Femur (tissue), 1 donor: Measurements from ENCODE around the gene ARHGAP42.
A peak's percentile ranks its signal among the peaks of the same experiment; 100 is the strongest.

Experiments used
- DNase-seq: peaks from one replicate; pipeline ENCODE4 v3.0.0-alpha.2; 2017

Gene ARHGAP42

DNA sequence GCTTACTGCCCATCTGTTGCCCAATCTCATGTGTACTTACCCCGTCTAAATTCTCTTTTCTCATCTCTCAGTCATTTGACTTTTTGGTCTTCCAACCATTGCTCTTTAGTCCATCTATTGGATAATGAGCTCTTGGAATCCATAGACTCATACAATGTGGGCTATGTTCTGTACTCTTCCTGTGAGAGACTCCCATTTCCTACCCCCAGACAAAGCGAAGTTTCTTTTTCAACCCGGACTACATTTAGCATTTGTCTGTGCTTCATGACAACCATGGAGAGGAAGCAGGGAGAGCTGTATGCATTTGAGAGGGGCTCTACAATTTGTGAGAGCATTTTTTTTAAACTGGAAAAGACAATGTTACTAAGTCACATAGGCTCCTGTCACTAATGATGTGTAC lies 4.0 kb upstream of the ARHGAP42 start:
- DNase-seq, result no peak

- no peak for DNase-seq
Observed at GRCh38 chr11:100684101-100685065, 2.7 kb upstream of the ARHGAP42 start.

GRCh38 chr11:100686476-100687053 lies 523 bp upstream of the ARHGAP42 start:
- no peak for DNase-seq

GRCh38 chr11:100687630-100688395 lies 725 bp downstream of the ARHGAP42 start:
- peak; percentile 80 for DNase-seq

GRCh38 chr11:100689141-100689540 lies 2.1 kb downstream of the ARHGAP42 start:
- no peak for DNase-seq

- DNase-seq, result no peak
Observed at GRCh38 chr11:100691896-100692653, 5.0 kb downstream of the ARHGAP42 start.

DNA sequence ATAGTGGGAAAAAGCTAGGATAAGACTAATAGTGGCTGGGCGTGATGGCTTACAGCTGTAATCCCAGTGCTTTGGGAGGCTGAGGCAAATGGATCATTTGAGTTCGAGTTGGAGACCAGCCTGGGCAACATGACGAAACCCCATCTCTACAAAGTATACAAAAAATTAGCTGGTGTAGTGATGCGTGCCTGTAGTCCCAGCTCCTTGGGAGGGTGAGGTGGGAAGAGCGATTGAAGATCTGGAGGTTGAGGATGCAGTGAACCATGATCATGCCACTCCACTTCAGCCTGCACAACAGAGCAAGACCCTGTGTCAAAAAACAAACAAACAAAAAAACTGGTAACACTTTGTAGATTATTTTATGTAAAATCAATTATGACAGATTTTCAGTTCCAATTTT lies 8.8 kb downstream of the ARHGAP42 start:
- no peak for DNase-seq

DNA sequence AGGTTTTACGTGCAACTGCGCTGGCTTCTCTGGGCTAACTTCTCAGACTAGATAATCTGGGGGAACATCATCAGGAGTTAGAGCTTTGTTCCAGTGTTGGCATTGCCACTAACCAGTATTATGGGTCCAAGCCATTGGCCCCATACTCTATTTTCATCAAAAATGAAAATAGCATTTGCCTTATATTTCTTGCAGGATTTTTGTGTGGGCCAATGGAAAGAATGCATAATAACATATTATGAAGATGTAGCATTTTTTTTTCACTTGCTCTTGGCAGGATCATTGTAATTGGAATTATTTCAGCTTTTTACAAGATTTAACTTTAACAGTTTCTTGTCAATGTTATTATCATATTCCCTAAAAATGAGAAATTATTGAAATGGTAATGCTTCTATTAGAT lies 16.1 kb downstream of the ARHGAP42 start:
- DNase-seq, result no peak

DNA sequence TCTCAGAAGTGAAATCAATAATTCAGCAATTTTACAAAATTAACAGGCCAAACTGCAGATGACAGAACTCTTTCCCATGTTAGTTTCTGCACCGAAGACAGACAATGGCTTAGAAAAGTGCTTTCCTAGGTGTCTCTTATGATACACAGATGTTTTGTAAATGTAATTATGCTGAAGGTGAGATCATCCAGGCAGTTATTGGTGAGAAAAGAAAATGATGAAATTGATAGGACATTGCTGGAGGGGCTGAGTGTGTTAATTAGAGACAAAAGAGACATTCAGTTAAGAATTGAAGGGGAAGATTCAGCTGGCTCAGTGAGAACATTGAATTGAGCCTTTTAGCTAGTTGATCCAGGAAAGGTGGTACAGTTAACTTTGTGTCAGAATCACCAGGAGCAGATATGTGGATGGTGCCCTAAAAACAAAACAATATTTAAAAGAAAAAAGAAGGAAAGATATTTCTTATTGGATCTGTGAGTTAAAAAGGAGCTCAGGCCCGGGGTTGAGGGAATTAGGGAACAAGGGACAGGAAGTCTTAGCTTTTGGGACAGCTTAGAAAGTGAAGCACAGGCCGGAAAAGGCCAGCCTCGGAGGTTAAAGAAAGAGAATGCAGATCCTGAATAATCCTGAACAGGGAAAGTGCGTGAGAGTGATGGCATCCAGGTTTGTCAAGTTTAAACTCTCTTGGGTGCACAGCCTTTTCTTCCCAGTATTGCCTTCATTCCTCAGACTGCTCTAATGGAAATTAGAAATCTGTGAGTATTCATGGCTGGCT lies 16.9 kb downstream of the ARHGAP42 start:
- DNase-seq, result no peak

- no peak for DNase-seq
Observed at GRCh38 chr11:100705447-100705846, 18.4 kb downstream of the ARHGAP42 start.

GRCh38 chr11:100706179-100706578 lies 19.1 kb downstream of the ARHGAP42 start:
- no peak for DNase-seq

DNA sequence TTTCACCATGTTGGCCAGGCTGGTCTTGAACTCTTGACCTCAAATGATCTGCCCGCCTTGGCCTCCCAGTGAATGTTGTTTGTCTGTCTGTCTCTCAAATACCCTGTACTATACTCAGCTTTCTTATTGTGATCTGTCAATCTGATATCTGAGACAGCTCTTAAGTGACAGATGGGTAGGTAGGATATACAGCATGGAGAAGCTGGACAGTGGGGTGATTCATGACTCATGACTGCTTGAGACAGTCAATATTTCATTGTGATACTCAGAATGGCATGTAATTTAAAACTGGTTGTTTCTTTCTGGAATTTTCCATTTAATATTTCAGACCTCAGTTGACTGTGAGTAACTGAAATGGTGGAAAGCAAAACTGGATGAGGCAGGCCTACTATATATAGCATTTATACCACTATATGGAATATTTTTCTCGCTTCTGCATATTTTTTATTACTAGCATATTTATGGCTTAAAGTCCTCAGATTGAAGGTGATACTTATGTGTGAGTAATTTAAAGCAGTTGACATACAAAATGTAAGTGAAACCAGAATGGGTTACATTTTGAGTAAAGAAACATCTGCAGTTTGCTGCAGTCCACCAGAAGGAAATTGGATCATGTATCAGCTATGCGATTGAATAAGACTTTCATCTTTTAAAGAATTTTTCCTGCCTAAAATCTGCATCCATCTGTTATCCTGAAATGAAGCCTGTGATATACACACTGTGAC lies 22.3 kb downstream of the ARHGAP42 start:
- no peak for DNase-seq

GRCh38 chr11:100711984-100712383 lies 24.9 kb downstream of the ARHGAP42 start:
- DNase-seq, result no peak

GRCh38 chr11:100712583-100712982 lies 25.5 kb downstream of the ARHGAP42 start:
- no peak for DNase-seq

GRCh38 chr11:100715165-100715761 lies 28.2 kb downstream of the ARHGAP42 start:
- DNase-seq, result no peak

DNA sequence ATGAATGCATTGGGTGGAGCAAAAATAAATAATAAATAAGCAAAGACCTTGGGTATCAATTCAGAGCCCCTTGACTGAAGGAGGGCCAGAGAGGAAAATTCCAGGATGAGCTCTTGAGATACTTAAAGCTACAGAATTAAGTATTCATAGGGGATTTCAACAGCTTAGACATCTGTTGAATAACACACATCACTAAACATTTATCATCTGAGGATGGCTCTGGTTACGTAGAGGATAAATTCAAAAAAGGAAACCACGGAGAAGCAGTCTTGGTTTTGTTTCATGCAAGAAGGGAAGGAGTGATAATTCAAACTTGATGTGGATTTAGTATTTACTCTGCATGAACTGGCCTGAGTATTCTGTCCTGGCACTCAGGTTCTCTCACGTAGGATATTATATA lies 29.8 kb downstream of the ARHGAP42 start:
- no peak for DNase-seq

DNA sequence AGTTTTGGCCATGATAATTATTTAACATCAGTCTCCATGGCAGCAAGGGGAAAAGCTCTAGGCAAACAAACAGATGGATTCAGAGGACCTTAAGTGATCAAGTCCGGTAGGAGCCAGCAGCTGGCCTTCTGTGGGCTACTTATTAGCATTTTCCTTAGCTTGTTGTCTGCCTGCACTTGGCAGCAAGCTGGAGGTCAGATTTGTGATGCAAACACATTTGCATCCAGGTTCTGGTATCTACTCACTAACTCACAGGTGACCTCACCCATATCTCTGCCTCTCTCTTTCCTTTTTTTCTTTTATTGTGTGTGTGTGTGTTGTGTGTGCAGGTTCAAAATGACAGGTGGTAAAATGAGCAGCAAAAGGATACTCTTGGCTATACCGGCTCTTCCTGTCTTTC lies 32.3 kb downstream of the ARHGAP42 start:
- peak; percentile 67 for DNase-seq

DNA sequence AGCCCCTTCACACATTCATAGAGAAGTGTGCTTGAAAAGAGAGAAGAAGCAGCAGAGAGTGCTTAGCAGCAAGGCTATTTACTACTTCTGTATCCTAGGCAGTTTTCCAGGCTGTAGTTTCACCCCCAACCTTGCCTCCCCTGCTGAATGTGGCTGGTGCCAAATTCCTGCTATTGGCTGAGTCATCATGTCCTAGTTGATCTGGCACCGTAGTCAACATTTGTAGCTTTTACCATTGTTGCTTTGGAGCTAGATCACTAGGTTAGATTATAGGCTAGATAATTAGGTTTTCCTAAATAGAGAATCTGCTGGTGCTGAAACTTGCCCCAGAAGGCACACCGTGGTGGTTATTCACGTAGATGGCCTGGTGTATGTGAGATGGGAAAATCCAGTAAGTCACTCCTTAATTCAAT lies 32.7 kb downstream of the ARHGAP42 start:
- DNase-seq, result peak; percentile 63

DNA sequence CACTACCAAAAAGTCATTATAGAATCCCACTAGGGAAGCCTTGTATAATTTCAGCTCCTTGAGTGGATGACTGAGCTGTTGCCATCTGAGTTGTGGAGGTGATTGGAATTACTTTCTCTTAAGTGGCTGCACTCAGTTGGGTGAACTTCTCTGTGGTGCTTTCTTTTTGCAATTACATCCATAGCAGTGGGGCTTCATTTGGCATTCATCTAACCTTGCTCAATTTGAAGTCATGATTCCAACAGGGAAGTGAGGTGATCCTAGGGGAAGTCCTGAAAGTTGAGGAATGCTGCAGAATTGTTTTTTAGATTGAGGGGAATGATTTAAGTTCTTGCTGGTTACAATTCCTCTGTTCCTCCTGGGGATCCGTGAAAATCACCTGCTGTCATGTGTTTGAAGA lies 39.6 kb downstream of the ARHGAP42 start:
- no peak for DNase-seq

DNA sequence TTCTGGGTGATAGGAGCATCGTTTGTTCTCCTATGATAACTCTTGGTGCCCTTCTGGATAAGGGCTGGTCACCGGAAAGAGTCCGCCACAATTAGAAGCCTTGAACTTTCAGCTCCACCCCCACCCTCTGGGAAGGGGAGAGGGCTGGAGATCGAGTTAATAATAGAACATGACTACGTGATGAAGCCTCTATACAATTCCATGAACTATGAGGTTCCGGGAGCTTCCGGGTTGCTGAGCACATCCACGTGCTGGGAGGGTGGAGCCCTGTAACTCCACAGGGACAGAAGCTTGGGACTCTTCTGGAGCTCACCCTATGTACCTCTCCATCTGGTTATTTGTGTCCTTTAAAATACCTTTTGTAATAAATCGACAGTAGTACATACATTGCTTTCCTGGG lies 40.3 kb downstream of the ARHGAP42 start:
- no peak for DNase-seq

GRCh38 chr11:100730266-100730665 lies 43.2 kb downstream of the ARHGAP42 start:
- DNase-seq, result no peak
